Measurements from ENCODE around the gene CD7.

DNA sequence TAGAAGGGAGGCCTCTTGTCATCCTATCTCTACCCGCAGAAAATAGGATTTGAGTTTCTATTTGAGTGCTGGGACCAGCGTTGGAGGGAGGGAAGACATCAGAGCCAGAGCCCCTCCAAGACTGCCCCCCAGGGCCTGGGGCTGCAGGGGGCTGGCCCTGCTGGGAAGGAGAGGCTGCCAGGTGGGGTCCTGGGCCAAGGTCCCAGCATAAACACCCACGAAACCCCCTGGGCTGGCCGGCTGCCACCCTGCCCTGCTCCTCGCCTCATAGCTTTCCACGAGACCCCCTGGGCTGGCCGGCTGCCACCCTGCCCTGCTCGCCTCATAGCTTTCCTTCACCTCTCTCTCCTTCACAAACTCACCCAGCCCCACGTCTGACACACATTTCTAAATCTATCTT is 31.0 kb upstream of the CD7 start:
- TF ChIP-seq CTCF (IDR thresholded peaks at IDR 0.05; ENCODE audit: extremely low read depth in 1 of 2, insufficient read depth in 1 of 2, low read depth in 1 of 2, low read length in 2 of 2) (no peak), MYC (IDR thresholded peaks at IDR 0.05; ENCODE audit: low read depth, low read length) (no peak), EZH2 (IDR thresholded peaks at IDR 0.05; ENCODE audit: borderline replicate concordance, low read depth, low read length, severe bottlenecking) (no peak), JUN (IDR thresholded peaks at IDR 0.05; ENCODE audit: borderline replicate concordance, insufficient read depth, insufficient read length, low read depth) (no peak)
- TF ChIP-seq, protein P1, sequence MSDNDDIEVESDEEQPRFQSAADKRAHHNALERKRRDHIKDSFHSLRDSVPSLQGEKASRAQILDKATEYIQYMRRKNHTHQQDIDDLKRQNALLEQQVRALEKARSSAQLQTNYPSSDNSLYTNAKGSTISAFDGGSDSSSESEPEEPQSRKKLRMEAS (IDR thresholded peaks at IDR 0.05; ENCODE audit: insufficient read depth, insufficient read length) = no peak

Data from endothelial cell of umbilical vein (primary cell).